DLD1 (cell line): ENCODE results near the gene RPL10A.

Experiments used
- in situ Hi-C: cut with HindIII; loops from 2 replicates; pipeline ENCODE4 v1.10.0; 2017; ENCODE audit warnings: low sequenced_read_pairs

The RPL10A gene

GRCh38 chr6:35489995-35490791 is 22.0 kb downstream of the RPL10A start:
- in situ Hi-C loops = no loop called here

DNA sequence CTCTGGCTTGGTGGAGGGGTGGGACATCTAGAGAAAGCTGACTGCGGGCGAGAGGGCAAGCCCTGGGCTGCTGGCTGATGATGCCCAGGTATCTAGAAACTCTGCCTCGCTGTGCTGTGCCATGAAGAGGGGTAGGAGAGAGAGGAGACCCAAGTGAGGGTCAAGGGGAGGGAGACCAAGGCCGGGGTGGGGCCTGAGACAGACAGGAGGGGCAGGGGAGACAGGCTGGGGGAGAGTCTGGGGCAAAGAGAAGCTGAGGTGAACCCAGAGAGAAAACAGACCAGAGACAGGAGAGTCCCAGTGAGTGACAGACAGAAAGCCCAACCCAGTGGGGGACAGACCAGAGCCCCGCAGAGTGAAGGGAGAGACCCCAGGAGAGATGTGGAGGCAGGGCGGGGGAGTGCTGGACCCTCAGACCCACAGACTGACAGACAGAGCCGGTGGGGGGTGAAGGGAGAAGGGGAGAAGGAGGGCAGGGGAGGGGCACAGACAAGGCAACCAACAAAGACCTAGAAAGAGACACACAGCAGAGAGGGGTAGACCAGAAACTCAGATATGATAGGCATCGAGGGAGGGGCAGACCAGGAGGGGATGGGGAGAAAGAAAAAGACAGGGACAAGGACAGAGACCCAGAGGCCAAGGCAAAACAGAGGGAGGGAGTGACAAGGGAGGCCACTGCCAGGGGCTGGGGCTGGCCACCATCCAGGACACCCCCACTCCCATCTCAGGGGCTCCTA is 22.8 kb downstream of the RPL10A start:
- in situ Hi-C loops = no loop called here

DNA sequence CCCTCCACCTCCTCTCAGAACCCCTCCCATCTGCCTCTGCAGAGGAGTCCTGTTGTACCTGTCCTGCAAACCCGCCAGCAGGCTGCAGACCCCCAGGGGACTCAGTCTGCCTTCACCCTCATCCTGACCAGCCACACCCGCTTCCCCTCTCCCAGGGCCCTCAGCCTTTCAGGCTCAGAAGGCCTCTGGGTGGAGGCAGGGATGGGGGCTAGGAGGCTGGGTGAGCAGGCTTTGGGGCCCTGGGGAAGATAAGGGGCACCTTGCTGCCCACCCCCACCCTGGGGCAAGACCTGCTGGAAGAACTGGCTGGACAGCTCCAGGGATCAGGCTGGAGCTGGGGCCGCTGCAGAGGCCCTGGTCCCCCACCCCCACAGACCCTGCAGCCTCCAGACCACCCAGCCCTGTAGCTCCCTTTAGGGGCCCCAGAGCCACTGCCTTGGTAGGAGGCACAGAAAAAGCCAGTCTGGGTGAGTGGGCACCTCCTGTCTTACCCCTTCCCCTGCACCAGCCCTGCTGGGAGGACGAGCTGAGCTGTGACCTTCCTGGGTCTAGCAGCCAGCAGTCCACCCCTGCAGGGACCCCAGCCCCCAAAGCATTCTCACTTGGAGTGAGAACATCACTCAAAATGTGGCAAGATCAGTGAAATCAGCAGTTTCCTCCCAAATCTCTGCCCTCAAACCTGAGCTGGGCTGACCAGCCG is 23.5 kb downstream of the RPL10A start:
- in situ Hi-C loops = no loop called here

DNA sequence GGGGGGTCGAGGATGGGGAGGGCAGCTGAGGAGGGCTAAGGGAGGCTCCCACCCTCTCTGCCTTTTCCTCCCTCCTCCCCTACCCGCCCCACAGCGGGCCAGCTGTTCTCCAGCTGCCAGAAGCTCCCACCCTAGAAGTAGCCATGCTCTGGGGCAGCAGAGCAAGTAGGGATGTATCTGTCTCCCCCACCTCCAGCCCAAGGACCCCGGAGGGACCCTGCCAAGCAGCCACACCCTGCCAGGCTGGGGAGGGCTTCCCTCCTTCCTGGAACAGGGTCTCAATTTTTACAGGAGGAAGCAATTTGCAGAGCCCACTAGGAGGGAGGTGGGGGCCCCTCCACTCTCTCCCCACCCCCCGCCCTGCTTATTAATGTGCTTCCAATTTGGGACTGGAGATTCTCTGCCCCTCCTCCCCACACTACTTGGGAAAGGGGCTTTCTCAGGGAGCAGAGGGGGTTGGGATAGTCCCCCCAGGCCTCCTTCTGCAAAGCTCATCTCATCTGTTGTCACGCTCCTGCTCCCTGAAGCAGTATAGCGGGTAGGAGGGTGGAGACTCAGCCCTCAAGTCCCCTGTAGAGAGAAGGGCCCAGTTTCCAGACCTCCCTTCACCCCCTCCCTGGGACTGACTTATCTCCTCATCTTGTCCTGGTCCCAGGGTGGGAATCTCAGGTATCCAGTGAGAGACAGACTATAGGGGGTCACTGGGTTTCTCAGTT is 24.2 kb downstream of the RPL10A start:
- in situ Hi-C loops = no loop called here

GRCh38 chr6:35492974-35493284 is 24.7 kb downstream of the RPL10A start:
- in situ Hi-C loops = no loop called here

- in situ Hi-C loops = no loop called here
These were observed 25.2 kb downstream of the RPL10A start for GRCh38 chr6:35493307-35493983.

DNA sequence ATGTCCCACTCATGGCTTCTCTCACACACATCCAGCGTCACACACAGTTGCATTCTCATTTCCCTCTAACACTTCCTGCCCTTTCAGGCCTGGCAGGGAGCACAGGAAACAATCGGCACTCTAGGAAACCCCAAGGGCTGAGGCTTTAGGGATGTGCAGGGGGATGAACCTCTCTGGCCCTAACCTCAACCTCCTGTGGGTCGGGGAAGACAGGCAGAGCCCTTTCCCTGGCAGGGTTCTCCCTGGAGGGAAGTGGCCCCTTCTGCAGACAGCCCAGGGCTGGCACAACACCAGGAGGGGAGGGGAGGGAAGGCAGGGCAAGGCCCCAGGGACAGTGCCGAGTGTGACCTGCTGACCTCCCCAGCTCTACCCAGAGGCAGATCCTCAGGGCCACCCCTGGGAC is 26.0 kb downstream of the RPL10A start:
- in situ Hi-C loops = no loop called here

DNA sequence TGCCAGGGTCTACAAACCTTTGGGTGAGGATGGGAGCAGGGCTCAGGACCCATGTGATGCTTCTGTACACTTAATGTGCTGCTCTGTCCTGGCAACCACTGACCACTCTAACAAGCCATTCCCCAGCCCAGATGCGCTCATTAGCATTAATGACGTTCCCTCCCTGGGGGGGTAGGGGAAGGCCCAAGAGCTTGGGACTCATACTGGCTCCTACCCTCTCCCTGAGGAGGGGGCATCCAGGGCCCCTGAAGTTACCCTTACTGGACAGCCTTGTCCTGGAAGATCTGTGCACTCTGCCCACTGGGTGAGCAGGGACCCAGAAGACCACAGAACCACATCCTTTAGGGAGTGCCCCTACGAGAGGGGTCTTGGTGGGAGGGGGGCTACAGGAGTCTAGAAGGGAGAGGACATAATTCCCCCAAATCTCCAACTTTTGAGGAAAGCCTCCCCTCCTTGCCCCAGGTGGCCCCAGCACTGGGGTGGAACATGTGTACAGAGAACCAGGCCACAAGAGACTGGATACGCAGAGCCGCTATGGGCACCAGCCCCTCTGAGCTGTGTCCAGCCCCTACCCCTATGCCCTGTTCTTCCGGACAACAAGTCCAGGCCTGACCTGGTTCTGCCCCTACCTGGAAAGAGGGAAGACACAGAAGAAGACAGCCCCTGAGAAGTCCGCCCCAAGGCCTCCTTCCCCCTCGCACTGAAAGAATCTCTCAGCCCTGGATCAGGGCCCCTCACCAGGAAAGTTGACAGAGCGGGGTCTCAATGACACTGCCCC is 27.2 kb downstream of the RPL10A start:
- in situ Hi-C loops = no loop called here

- in situ Hi-C loops = no loop called here
These were observed 28.0 kb downstream of the RPL10A start for GRCh38 chr6:35496036-35496840.

GRCh38 chr6:35496841-35497570 is 28.8 kb downstream of the RPL10A start, which contains the start of gene TEAD3:
TSS of gene TEAD3 (minus strand) at chr6:35497079.
- in situ Hi-C loops = no loop called here

- in situ Hi-C loops = no loop called here
These were observed 29.6 kb downstream of the RPL10A start for GRCh38 chr6:35497571-35498421.

DNA sequence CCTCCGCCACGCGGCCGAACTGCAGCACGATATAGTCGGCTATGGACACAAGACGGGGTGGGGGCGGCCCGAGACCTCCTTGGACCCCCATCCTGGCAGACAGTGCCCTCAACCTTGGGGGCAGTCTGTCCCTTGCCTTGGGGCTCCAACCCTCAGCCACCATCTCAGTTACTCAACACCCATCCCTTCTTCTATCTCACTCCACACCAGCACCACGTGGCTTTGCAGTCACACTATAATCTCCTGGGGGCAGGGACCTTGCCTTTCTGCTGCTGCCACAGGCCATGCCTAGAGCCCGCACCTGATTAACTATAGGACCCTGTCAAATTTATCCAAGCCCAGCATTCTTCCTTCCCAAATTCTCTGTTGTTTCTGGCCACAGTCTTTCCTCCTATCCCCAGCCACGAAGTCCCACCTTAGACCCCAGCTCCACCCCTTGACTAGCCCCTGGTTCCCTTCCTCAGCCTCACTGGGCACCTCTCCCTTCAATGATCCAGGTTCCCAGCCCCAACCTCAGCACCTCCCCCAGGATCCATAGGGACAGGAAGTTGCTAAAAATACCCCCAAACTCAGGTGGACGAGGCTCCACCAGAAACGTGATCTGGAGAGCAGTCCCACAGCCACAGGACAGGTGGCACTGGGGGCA is 30.3 kb downstream of the RPL10A start:
- in situ Hi-C loops = no loop called here

- in situ Hi-C loops = no loop called here
These were observed 31.2 kb downstream of the RPL10A start for GRCh38 chr6:35499372-35499771.

GRCh38 chr6:35500782-35501181 is 32.6 kb downstream of the RPL10A start:
- in situ Hi-C loops = no loop called here

GRCh38 chr6:35501784-35502183 is 33.6 kb downstream of the RPL10A start:
- in situ Hi-C loops = no loop called here

- in situ Hi-C loops = no loop called here
These were observed 35.3 kb downstream of the RPL10A start for GRCh38 chr6:35503534-35503933.

GRCh38 chr6:35505999-35506412 is 37.8 kb downstream of the RPL10A start:
- in situ Hi-C loops = no loop called here
